NT2/D1 (cell line): ENCODE measurements around the gene BCL2L15.

Experiments used
- DNase-seq: peaks from one replicate; pipeline ENCODE4 v3.0.0-alpha.2; 2011; ENCODE audit warnings: low read depth, low spot score
- H3K27me3 ChIP-seq: 2 replicates; pipeline ENCODE4 v1.6.0; 2011; ENCODE audit warnings: mild to moderate bottlenecking; ENCODE audit not compliant: insufficient read length, insufficient read depth
- H3K36me3 ChIP-seq: 2 replicates; pipeline ENCODE4 v1.6.1; 2011; ENCODE audit warnings: mild to moderate bottlenecking, low read length, mixed read lengths; ENCODE audit not compliant: insufficient read depth, insufficient read length
- H3K4me1 ChIP-seq: 2 replicates; pipeline ENCODE4 v1.5.1; 2011; ENCODE audit not compliant: insufficient read depth, insufficient read length
- H3K4me3 ChIP-seq: 2 replicates; pipeline ENCODE4 v1.5.1; 2011; ENCODE audit warnings: low read depth; ENCODE audit not compliant: insufficient read length
- H3K9ac ChIP-seq: 2 replicates; pipeline ENCODE4 v1.6.0; 2011; ENCODE audit warnings: low read depth; ENCODE audit not compliant: insufficient read length
- H3K9me3 ChIP-seq: 2 replicates; pipeline ENCODE4 v1.5.1; 2011; ENCODE audit warnings: mild to moderate bottlenecking, low read length; ENCODE audit not compliant: insufficient read depth
- SUZ12 ChIP-seq: IDR thresholded peaks from 2 replicates; pipeline ENCODE4 v1.6.1; 2011; ENCODE audit not compliant: insufficient read length, insufficient read depth; ENCODE audit errors: extremely low read depth
- YY1 ChIP-seq: IDR thresholded peaks from 2 replicates; pipeline ENCODE4 v1.6.1; 2011; ENCODE audit not compliant: insufficient read length, insufficient read depth
- ZNF274 ChIP-seq: IDR thresholded peaks from 2 replicates; pipeline ENCODE4 v1.6.1; 2011; ENCODE audit warnings: mild to moderate bottlenecking, low read depth, low read length

The BCL2L15 gene

GRCh38 chr1:113895098-113895497 is 7.7 kb upstream of the BCL2L15 start:
- Histone ChIP-seq H3K9me3 (no peaks in the 10 kb centered on the region), H3K36me3 (peaks cover 59% of the 10 kb centered on the region), H3K27me3 (no peaks in the 10 kb centered on the region), H3K4me1 (no peaks in the 10 kb centered on the region), H3K9ac (no peak overlapping the region), H3K4me3 (no peak overlapping the region)
- TF ChIP-seq SUZ12 (no peak), YY1 (no peak), ZNF274 (no peak)
- no peak for DNase-seq

DNA sequence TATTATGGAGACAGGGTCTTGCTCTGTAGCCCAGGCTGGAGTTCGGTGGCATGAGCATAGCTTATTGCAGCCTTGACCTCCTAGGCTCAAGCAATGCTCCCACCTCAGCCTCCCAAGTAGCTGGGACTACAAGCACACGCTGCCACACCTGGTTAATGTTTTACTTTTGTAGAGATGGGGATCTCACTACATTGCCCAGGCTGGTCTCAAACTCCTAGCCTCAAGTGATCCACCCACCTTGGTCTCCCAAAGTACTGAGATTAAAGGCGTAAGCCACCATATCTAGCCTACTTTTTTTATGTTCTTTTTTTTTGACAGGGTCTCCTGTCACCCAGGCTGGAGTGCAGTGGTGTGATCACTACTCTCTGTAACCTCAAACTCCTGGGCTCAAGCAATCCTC is 5.9 kb upstream of the BCL2L15 start:
- no peak for DNase-seq
- no peaks in the 10 kb centered on the region for H3K27me3 ChIP-seq
- H3K4me1 ChIP-seq: no peaks in the 10 kb centered on the region
- no peak overlapping the region for H3K4me3 ChIP-seq
- H3K36me3 ChIP-seq: peaks cover 41% of the 10 kb centered on the region
- no peak overlapping the region for H3K9ac ChIP-seq
- no peaks in the 10 kb centered on the region for H3K9me3 ChIP-seq
- TF ChIP-seq ZNF274 (no peak), YY1 (no peak), SUZ12 (no peak)

DNA sequence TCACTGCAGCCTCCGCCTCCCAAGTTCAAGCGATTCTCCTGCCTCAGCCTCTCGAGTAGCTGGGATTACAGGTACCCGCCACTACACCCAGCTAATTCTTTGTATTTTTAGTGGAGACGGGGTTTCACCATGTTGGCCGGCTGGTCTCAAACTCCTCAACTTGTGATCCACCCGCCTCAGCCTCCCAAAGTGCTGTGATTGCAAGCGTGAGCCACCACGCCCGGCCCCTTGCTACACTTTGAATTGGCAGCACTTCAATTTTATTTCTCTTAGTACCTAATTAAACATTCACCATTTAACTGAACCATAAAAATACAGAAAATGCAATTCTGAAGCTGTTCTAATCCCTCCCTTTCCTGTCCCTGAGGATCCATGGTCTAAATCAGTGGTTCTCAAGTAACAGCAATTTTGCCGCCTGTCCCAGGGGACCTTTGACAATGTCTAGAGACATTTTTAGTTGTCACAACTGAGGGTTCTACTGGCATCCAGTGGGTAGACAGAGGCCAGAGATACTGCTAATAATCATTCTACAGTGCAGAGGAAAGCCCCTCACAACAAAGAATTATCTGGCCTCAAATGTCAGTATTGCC is 4.3 kb upstream of the BCL2L15 start:
- no peaks in the 10 kb centered on the region for H3K9me3 ChIP-seq
- no peaks in the 10 kb centered on the region for H3K4me1 ChIP-seq
- H3K36me3 ChIP-seq: peaks cover 27% of the 10 kb centered on the region
- DNase-seq: no peak
- no peaks in the 10 kb centered on the region for H3K27me3 ChIP-seq
- H3K4me3 ChIP-seq: no peak overlapping the region
- TF ChIP-seq SUZ12: no peak
- TF ChIP-seq YY1: no peak
- TF ChIP-seq ZNF274: no peak
- no peak overlapping the region for H3K9ac ChIP-seq

DNA sequence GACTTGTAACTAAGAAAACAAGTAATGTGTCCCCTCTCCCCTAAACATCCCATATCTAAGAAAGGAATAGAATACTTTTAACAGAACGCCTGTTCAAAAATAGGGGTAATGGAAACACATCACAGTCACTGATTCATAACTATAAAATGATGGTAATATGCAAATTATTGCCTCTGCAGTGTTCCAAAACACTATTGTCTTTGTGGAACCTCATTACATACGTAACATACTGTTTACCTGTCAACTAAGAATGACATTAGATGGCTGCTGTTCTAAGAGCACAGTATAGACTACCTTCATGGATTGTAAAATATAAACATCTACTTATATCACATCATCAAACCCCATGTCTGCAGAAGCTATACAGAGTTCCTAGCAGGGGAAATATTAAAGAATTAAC is 3.4 kb upstream of the BCL2L15 start:
- no peak overlapping the region for H3K9ac ChIP-seq
- no peaks in the 10 kb centered on the region for H3K27me3 ChIP-seq
- H3K4me3 ChIP-seq: no peak overlapping the region
- peaks cover 19% of the 10 kb centered on the region for H3K36me3 ChIP-seq
- H3K9me3 ChIP-seq: no peaks in the 10 kb centered on the region
- DNase-seq: no peak
- H3K4me1 ChIP-seq: no peaks in the 10 kb centered on the region
- TF ChIP-seq ZNF274 (no peak), YY1 (no peak), SUZ12 (no peak)

- no peak for DNase-seq
- Histone ChIP-seq H3K4me1 (no peaks in the 10 kb centered on the region), H3K9me3 (no peaks in the 10 kb centered on the region), H3K4me3 (no peak overlapping the region), H3K9ac (no peak overlapping the region), H3K27me3 (no peaks in the 10 kb centered on the region), H3K36me3 (no peaks in the 10 kb centered on the region)
- TF ChIP-seq YY1 (no peak), ZNF274 (no peak), SUZ12 (no peak)
Observed at GRCh38 chr1:113886417-113887401, 672 bp downstream of the BCL2L15 start.

GRCh38 chr1:113881661-113882060 is 5.7 kb downstream of the BCL2L15 start:
- Histone ChIP-seq H3K9ac (no peak overlapping the region), H3K36me3 (no peaks in the 10 kb centered on the region), H3K27me3 (no peaks in the 10 kb centered on the region), H3K9me3 (no peaks in the 10 kb centered on the region), H3K4me1 (no peaks in the 10 kb centered on the region), H3K4me3 (no peak overlapping the region)
- TF ChIP-seq ZNF274 (no peak), YY1 (no peak), SUZ12 (no peak)
- no peak for DNase-seq

GRCh38 chr1:113879739-113880038 is 7.7 kb downstream of the BCL2L15 start:
- Histone ChIP-seq H3K27me3 (no peaks in the 10 kb centered on the region), H3K9ac (no peak overlapping the region), H3K4me1 (no peaks in the 10 kb centered on the region), H3K4me3 (no peak overlapping the region), H3K36me3 (no peaks in the 10 kb centered on the region), H3K9me3 (no peaks in the 10 kb centered on the region)
- no peak for TF ChIP-seq SUZ12
- TF ChIP-seq YY1: no peak
- TF ChIP-seq ZNF274: no peak
- no peak for DNase-seq

DNA sequence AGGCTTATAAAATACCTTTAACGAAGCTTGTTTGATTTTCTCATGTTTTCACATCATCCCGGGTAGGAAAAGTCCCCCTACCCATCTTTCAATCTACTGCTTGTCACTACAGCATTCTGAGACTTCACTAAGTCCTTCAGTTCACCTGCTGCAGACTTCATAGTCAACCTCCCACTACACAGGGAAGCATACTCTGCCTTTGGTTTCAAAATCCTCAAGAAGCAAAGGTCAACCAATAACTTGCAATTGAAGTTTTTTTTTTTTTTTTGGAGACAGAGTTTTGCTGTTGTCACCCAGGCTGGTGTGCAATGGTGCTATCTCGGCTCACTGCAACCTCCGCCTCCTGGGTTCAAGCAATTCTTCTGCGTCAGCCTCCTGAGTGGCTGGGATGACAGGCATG is 11.2 kb downstream of the BCL2L15 start:
- Histone ChIP-seq H3K4me3 (no peak overlapping the region), H3K4me1 (no peaks in the 10 kb centered on the region)

More for the DNA sequence above, 11.2 kb downstream of the BCL2L15 start:
- no peak overlapping the region for H3K9ac ChIP-seq
- DNase-seq: no peak
- no peaks in the 10 kb centered on the region for H3K36me3 ChIP-seq
- H3K27me3 ChIP-seq: no peaks in the 10 kb centered on the region
- TF ChIP-seq SUZ12: no peak
- TF ChIP-seq YY1: no peak
- TF ChIP-seq ZNF274: no peak
- H3K9me3 ChIP-seq: no peaks in the 10 kb centered on the region
